OCI-LY1 (cell line): Measurements from ENCODE around the gene TIMP2.

Source experiments
- H2AFZ ChIP-seq: fragments of 200-600 bp; sonication (generic), shearing (Covaris generic); 2 replicates; pipeline ENCODE4 v1.6.0; 2014; ENCODE audit warnings: antibody characterized with exemption, mild to moderate bottlenecking, low read length
- H3F3A ChIP-seq: fragments of 200-600 bp; sonication (generic), shearing (Covaris generic); 2 replicates; pipeline ENCODE4 v1.6.0; 2014; ENCODE audit warnings: mild to moderate bottlenecking, antibody characterized with exemption, low read length, moderate library complexity; ENCODE audit not compliant: insufficient read depth
- H3K27ac ChIP-seq: fragments of 200-600 bp; sonication (generic); 2 replicates; pipeline ENCODE4 v1.5.1; 2014; ENCODE audit warnings: low read length, mixed run types, mild to moderate bottlenecking, low read depth; ENCODE audit not compliant: poor library complexity, severe bottlenecking
- H3K27me3 ChIP-seq: fragments of 200-600 bp; sonication (generic); 2 replicates; pipeline ENCODE4 v1.6.0; 2014; ENCODE audit warnings: antibody characterized with exemption, mild to moderate bottlenecking, low read length, moderate library complexity; ENCODE audit not compliant: insufficient read depth
- H3K36me3 ChIP-seq: fragments of 200-600 bp; sonication (generic); 2 replicates; pipeline ENCODE4 v1.6.1; 2014; ENCODE audit warnings: mild to moderate bottlenecking, antibody characterized with exemption, low read length, moderate library complexity, mixed read lengths; ENCODE audit not compliant: insufficient read depth
- H3K4me1 ChIP-seq: fragments of 200-600 bp; sonication (generic); 2 replicates; pipeline ENCODE4 v1.5.1; 2014; ENCODE audit warnings: mild to moderate bottlenecking, low read length, moderate library complexity; ENCODE audit not compliant: insufficient read depth, severe bottlenecking
- H3K4me2 ChIP-seq: fragments of 200-600 bp; sonication (generic), shearing (Covaris generic); 2 replicates; pipeline ENCODE4 v1.6.1; 2014; ENCODE audit warnings: low read length
- H3K4me3 ChIP-seq: fragments of 200-600 bp; sonication (generic); 2 replicates; pipeline ENCODE4 v1.5.1; 2014; ENCODE audit warnings: low read length, low read depth, mild to moderate bottlenecking, mixed read lengths; ENCODE audit not compliant: poor library complexity, severe bottlenecking
- H3K79me2 ChIP-seq: fragments of 200-600 bp; shearing (Covaris generic); 2 replicates; pipeline ENCODE4 v1.6.1; 2016; ENCODE audit warnings: mixed run types, low read length, mixed read lengths; ENCODE audit not compliant: insufficient read depth
- H3K9ac ChIP-seq: fragments of 200-600 bp; sonication (generic), shearing (Covaris generic); 2 replicates; pipeline ENCODE4 v1.6.1; 2014; ENCODE audit warnings: mild to moderate bottlenecking, low read length, mixed read lengths
- H3K9me2 ChIP-seq: fragments of 200-600 bp; sonication (generic), shearing (Covaris generic); 2 replicates; pipeline ENCODE4 v1.6.1; 2014; ENCODE audit warnings: low read depth, mild to moderate bottlenecking, low read length, mixed read lengths
- H3K9me3 ChIP-seq: fragments of 200-600 bp; shearing (Covaris generic); 2 replicates; pipeline ENCODE4 v1.6.1; 2014; ENCODE audit warnings: low read length, mixed read lengths
- H4K20me1 ChIP-seq: fragments of 200-600 bp; sonication (generic), shearing (Covaris generic); 2 replicates; pipeline ENCODE4 v1.6.0; 2016; ENCODE audit warnings: mild to moderate bottlenecking, low read length; ENCODE audit not compliant: insufficient read depth
- EZH2 ChIP-seq: fragments of 200-600 bp; sonication (generic), shearing (Covaris generic); IDR thresholded peaks from 2 replicates; pipeline ENCODE4 v1.8.0; 2017; ENCODE audit warnings: borderline replicate concordance, mixed run types, mild to moderate bottlenecking, antibody characterized with exemption, low read length, moderate library complexity, mixed read lengths
- TF ChIP-seq, protein P1 (sequence below): fragments of 200-600 bp; sonication (generic), shearing (Covaris generic); IDR thresholded peaks from 2 replicates; pipeline ENCODE4 v1.5.1; 2017; ENCODE audit warnings: mild to moderate bottlenecking, antibody characterized with exemption, low read length, moderate library complexity, mixed read lengths

Gene TIMP2

DNA sequence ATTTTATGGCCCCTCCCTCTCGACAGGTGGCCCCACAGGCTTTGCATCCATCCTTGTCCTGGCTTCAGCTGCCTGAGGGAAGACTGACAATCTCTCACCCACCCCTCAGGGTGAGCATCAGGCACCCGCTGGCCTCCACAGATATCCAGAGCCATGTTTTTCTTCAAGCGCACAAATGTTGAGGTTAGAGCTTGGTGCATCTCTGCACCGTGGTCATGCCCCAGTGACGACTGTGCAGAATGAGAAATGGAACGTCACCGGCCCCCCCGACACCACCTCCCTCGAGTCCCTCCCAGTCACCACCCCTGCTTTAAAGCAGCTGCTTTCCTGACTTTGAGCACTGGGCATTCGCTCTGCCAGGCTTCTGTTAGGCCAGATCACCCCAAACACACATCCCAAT lies 19.8 kb upstream of the TIMP2 start:
- H3K9ac ChIP-seq = no peak overlapping the region
- H3F3A ChIP-seq = no peaks in the 10 kb centered on the region
- TF ChIP-seq, protein P1, sequence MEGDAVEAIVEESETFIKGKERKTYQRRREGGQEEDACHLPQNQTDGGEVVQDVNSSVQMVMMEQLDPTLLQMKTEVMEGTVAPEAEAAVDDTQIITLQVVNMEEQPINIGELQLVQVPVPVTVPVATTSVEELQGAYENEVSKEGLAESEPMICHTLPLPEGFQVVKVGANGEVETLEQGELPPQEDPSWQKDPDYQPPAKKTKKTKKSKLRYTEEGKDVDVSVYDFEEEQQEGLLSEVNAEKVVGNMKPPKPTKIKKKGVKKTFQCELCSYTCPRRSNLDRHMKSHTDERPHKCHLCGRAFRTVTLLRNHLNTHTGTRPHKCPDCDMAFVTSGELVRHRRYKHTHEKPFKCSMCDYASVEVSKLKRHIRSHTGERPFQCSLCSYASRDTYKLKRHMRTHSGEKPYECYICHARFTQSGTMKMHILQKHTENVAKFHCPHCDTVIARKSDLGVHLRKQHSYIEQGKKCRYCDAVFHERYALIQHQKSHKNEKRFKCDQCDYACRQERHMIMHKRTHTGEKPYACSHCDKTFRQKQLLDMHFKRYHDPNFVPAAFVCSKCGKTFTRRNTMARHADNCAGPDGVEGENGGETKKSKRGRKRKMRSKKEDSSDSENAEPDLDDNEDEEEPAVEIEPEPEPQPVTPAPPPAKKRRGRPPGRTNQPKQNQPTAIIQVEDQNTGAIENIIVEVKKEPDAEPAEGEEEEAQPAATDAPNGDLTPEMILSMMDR = no peak
- no peak for TF ChIP-seq EZH2
- H3K9me2 ChIP-seq = no peaks in the 10 kb centered on the region
- no peaks in the 10 kb centered on the region for H3K79me2 ChIP-seq
- H3K4me2 ChIP-seq = no peak overlapping the region
- no peaks in the 10 kb centered on the region for H3K4me1 ChIP-seq
- H3K4me3 ChIP-seq = no peak overlapping the region
- H3K36me3 ChIP-seq = no peaks in the 10 kb centered on the region; the same call in 1 of the 2 replicates
- H2AFZ ChIP-seq = no peak overlapping the region
- no peak overlapping the region for H3K27ac ChIP-seq
- H4K20me1 ChIP-seq = no peaks in the 10 kb centered on the region
- peaks cover 3% of the 10 kb centered on the region; the same call in 1 of the 2 replicates for H3K27me3 ChIP-seq
- H3K9me3 ChIP-seq = 0 out of 2 replicates have a peak, but pooled peaks cover under 1% of the 10 kb centered on the region

DNA sequence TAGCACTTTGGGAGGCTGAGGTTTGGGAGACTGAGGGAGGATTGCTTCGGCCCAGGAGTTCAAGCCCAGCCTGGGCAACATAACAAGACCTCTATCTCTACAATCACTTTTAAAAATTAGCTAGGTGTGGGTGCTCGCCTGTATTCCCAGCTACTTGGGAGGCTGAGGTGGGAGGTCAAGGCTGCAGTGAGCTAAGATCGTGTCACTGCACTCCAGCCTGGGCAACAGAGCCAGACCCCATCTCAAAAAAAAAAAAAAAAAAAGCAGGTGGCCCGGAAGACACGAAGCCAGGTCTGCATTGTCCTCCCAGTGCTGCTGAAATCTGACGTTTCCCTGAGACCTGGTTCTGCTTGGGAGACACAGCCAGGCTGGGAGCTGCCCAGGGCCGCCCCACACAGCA lies 18.8 kb upstream of the TIMP2 start:
- H3K4me2 ChIP-seq = no peak overlapping the region
- no peak overlapping the region for H3K9ac ChIP-seq
- H3K27me3 ChIP-seq = peaks cover 2% of the 10 kb centered on the region
- no peaks in the 10 kb centered on the region for H4K20me1 ChIP-seq
- no peaks in the 10 kb centered on the region for H3K9me3 ChIP-seq
- no peaks in the 10 kb centered on the region for H3K4me1 ChIP-seq
- H3K9me2 ChIP-seq = no peaks in the 10 kb centered on the region
- no peak overlapping the region for H2AFZ ChIP-seq
- no peak for TF ChIP-seq EZH2
- TF ChIP-seq, protein P1 = no peak
- no peak overlapping the region for H3K4me3 ChIP-seq
- H3K36me3 ChIP-seq = no peaks in the 10 kb centered on the region
- no peaks in the 10 kb centered on the region for H3F3A ChIP-seq
- no peaks in the 10 kb centered on the region for H3K79me2 ChIP-seq
- H3K27ac ChIP-seq = no peak overlapping the region

DNA sequence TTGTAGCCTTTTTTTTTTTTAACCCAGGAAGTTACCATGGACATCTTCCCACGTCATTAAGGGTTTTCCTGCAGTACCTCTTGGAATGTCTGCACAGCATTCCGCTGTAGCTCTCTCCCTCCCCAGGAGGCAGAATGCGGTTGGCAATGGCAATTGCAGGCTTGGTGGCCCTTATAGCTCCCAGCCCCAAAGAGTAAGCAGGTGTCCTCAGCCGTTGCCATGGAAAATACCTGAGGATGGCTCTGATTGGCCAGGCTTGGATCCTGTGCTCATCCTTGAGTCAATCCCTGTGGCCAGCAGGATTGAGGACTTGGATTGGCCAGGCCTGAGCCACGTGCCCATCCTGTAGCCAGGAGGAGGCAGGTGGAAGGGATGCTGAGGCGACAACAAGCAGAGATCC lies 15.5 kb upstream of the TIMP2 start:
- Histone ChIP-seq H2AFZ (no peak overlapping the region), H3K79me2 (no peaks in the 10 kb centered on the region), H3K9me2 (no peaks in the 10 kb centered on the region), H3K27ac (no peak overlapping the region), H3K4me3 (no peak overlapping the region), H3F3A (no peaks in the 10 kb centered on the region), H3K9ac (no peak overlapping the region), H3K27me3 (peaks cover 8% of the 10 kb centered on the region), H3K36me3 (no peaks in the 10 kb centered on the region), H3K4me2 (no peak overlapping the region), H4K20me1 (no peaks in the 10 kb centered on the region), H3K9me3 (no peaks in the 10 kb centered on the region), H3K4me1 (no peaks in the 10 kb centered on the region)
- TF ChIP-seq EZH2 = no peak
- TF ChIP-seq, protein P1 = no peak
